Mesenchymal stem cell (in vitro differentiated cells and primary cell): ENCODE measurements around the gene RHOD.

Experiments
- DNase-seq: peaks from one replicate; pipeline ENCODE4 v3.0.0-alpha.2; 2013
- H2AFZ ChIP-seq: one replicate; pipeline ENCODE4 v1.6.1; 2013; ENCODE audit warnings: low read depth, mild to moderate bottlenecking, control low read depth, inconsistent platforms, low read length, moderate library complexity
- H2AK5ac ChIP-seq: 2 replicates; pipeline ENCODE4 v1.6.1; 2013; ENCODE audit warnings: low read length, moderate library complexity, mild to moderate bottlenecking, inconsistent platforms; ENCODE audit not compliant: severe bottlenecking
- H2BK120ac ChIP-seq: one replicate; pipeline ENCODE4 v1.6.1; 2013; ENCODE audit warnings: low read depth, mild to moderate bottlenecking, inconsistent platforms, low read length, moderate library complexity
- H2BK12ac ChIP-seq, 2 experiments: one replicate each; pipeline ENCODE4 v1.6.1; 2013; ENCODE audit warnings: inconsistent platforms in 2 of 2, low read length in 2 of 2, mild to moderate bottlenecking in 2 of 2, moderate library complexity in 2 of 2, control low read depth in 1 of 2
- H2BK15ac ChIP-seq: one replicate; pipeline ENCODE4 v1.6.1; 2013; ENCODE audit warnings: mild to moderate bottlenecking, low read depth, inconsistent platforms; ENCODE audit not compliant: poor library complexity, severe bottlenecking
- H2BK5ac ChIP-seq: 2 replicates; pipeline ENCODE4 v1.6.1; 2013; ENCODE audit warnings: low read depth, mild to moderate bottlenecking, low read length, control low read depth, inconsistent platforms; ENCODE audit not compliant: poor library complexity, severe bottlenecking
- H3K14ac ChIP-seq, 2 experiments: one replicate each; pipeline ENCODE4 v1.6.1; 2013; ENCODE audit warnings: inconsistent platforms in 2 of 2, low read length in 2 of 2, control low read depth in 1 of 2, mild to moderate bottlenecking in 1 of 2, moderate library complexity in 1 of 2
- H3K18ac ChIP-seq, 2 experiments: one replicate each; pipeline ENCODE4 v1.6.1; 2013; ENCODE audit warnings: inconsistent platforms in 2 of 2, low read length in 2 of 2, control low read depth in 1 of 2, low read depth in 1 of 2, mild to moderate bottlenecking in 1 of 2
- H3K23ac ChIP-seq, 2 experiments: one replicate each; pipeline ENCODE4 v1.6.1; 2013; ENCODE audit warnings: inconsistent platforms in 2 of 2, low read length in 2 of 2, mild to moderate bottlenecking in 2 of 2, moderate library complexity in 2 of 2, control low read depth in 1 of 2
- H3K27ac ChIP-seq: 2 replicates; pipeline ENCODE4 v1.5.1; 2013; ENCODE audit warnings: mild to moderate bottlenecking, moderate library complexity, low read length, control low read depth, inconsistent platforms; ENCODE audit not compliant: poor library complexity, severe bottlenecking
- H3K27me3 ChIP-seq, 2 experiments: 2 replicates each; pipeline versions ENCODE4 v1.6.1 to v1.7.0; 2013; ENCODE audit warnings: low read length in 2 of 2, mild to moderate bottlenecking in 2 of 2, moderate library complexity in 2 of 2, control low read depth in 1 of 2, inconsistent platforms in 1 of 2; ENCODE audit not compliant: control insufficient read depth in 1 of 2, insufficient read depth in 1 of 2
- H3K36me3 ChIP-seq, 2 experiments: 2 replicates each; pipeline versions ENCODE4 v1.6.1 to v1.7.0; 2013; ENCODE audit warnings: low read length in 2 of 2, control low read depth in 1 of 2, inconsistent platforms in 1 of 2, low read depth in 1 of 2, mild to moderate bottlenecking in 1 of 2; ENCODE audit not compliant: insufficient read depth in 2 of 2, control insufficient read depth in 1 of 2
- H3K4ac ChIP-seq, 2 experiments: one replicate each; pipeline ENCODE4 v1.6.1; 2013; ENCODE audit warnings: inconsistent platforms in 2 of 2, low read length in 2 of 2, mild to moderate bottlenecking in 2 of 2, moderate library complexity in 2 of 2, control low read depth in 1 of 2, low read depth in 1 of 2
- H3K4me1 ChIP-seq: 2 replicates; pipeline ENCODE4 v1.6.1; 2013; ENCODE audit warnings: low read depth, low read length, control low read depth; ENCODE audit not compliant: control insufficient read depth, insufficient read depth
- H3K4me2 ChIP-seq: 2 replicates; pipeline ENCODE4 v1.6.1; 2013; ENCODE audit warnings: low read length, mild to moderate bottlenecking, inconsistent platforms; ENCODE audit not compliant: poor library complexity, severe bottlenecking
- H3K4me3 ChIP-seq, 2 experiments: 2 replicates each; pipeline versions ENCODE4 v1.5.1 to v1.7.0; 2013; ENCODE audit warnings: low read length in 2 of 2, mild to moderate bottlenecking in 2 of 2, control low read depth in 1 of 2, low read depth in 1 of 2; ENCODE audit not compliant: insufficient read depth in 1 of 2
- H3K79me1 ChIP-seq: replicated peaks from 2 replicates; pipeline ENCODE4 v1.6.1; 2013; ENCODE audit warnings: mild to moderate bottlenecking, control low read depth, low read length, inconsistent platforms; ENCODE audit not compliant: poor library complexity, severe bottlenecking
- H3K9ac ChIP-seq: 2 replicates; pipeline ENCODE4 v1.7.0; 2013; ENCODE audit warnings: mild to moderate bottlenecking, low read length, moderate library complexity
- H3K9me3 ChIP-seq: 2 replicates; pipeline ENCODE4 v1.7.0; 2013; ENCODE audit warnings: mild to moderate bottlenecking, low read length; ENCODE audit not compliant: control insufficient read depth
- H4K8ac ChIP-seq: one replicate; pipeline ENCODE4 v1.6.1; 2013; ENCODE audit warnings: inconsistent platforms, mild to moderate bottlenecking, low read length, moderate library complexity
- H4K91ac ChIP-seq: one replicate; pipeline ENCODE4 v1.6.1; 2013; ENCODE audit warnings: mild to moderate bottlenecking, low read length, inconsistent platforms
- WGBS: methylation state at CpG from one replicate; pipeline ENCODE4 v1.1.7; 2013; ENCODE audit warnings: mixed read lengths; 5-methylcytosine and 5-hydroxymethylcytosine counted together

The RHOD gene

DNA sequence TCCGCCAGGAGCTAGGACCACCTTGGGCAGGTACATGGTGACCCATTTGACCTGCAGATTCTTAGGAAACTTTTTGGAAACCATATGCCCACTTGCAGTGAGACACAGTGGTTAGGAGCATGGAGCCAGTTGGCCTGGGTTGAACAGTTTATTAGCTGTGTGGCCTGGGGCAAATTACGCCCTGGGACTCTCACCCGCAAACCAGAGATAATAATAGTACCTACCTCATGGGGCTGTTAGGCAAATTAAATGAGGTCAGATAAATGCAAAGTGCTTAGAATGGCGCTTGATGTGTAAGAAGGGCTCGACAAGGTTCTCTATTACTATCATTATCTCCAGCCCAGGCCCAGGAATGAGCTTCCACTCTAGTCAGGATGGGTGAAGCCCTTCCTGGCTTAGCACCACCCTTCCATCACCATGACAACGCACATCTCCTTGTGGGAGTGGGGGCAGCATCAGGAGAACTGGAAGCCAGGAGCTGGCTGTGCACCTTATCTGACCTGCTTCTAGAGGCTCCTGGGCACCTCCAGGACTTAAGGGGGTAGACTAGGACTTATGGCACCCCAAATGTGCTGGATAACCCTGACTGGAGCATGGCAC, 28.6 kb upstream of the RHOD start:
- Histone ChIP-seq H3K23ac (no peak overlapping the region), H3K79me1 (no peaks in the 10 kb centered on the region), H3K4me2 (no peak overlapping the region), H3K9me3 (no peaks in the 10 kb centered on the region), H3K18ac (no peak overlapping the region), H3K27ac (no peak overlapping the region), H3K4me3 (no peak overlapping the region), H2BK15ac (no peak overlapping the region), H3K4ac (no peak overlapping the region), H2BK5ac (no peak overlapping the region), H3K9ac (no peak overlapping the region), H4K91ac (no peak overlapping the region), H4K8ac (no peak overlapping the region), H2BK12ac (no peak overlapping the region), H3K27me3 (peaks cover 0 to 27% of the 10 kb centered on the region in 2 experiments), H3K14ac (no peak overlapping the region), H3K36me3 (peaks cover 0 to 2% of the 10 kb centered on the region in 2 experiments), H2AK5ac (peak overlapping the region; percentile 9), H2AFZ (no peak overlapping the region), H3K4me1 (peaks cover 36% of the 10 kb centered on the region), H2BK120ac (no peak overlapping the region)
- no peak for DNase-seq
- 100% methylated on average over 3 of the region's 6 CpGs for WGBS

DNA sequence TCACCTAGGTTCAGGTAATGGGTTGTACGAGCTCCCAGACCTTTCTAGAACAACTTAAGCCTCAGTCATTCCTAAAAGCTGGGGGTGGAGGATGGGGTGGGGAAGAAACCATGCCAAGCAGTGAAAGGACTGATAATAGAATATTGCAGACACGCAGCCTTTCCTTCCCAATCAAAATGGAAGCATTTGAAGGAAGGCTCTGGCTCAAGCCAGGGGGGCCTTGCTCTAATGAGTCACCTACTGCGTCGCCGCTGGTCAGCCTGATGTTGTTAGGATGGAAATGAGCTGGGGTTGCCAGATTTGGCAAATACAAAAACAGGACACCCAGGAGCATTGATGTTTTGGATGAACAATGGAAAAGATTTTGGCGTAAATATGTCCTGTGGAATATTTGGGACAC, 27.5 kb upstream of the RHOD start:
- H3K27ac ChIP-seq, result no peak overlapping the region
- no peak for DNase-seq
- H4K91ac ChIP-seq, result no peak overlapping the region
- WGBS, result 83% methylated on average over 5 of the region's 6 CpGs
- H3K4me1 ChIP-seq, result peaks cover 32% of the 10 kb centered on the region
- no peak overlapping the region for H2BK120ac ChIP-seq
- H3K4ac ChIP-seq, result no peak overlapping the region
- H3K23ac ChIP-seq, result no peak overlapping the region
- H3K4me3 ChIP-seq, result no peak overlapping the region
- no peak overlapping the region for H2AK5ac ChIP-seq
- H3K9me3 ChIP-seq, result no peaks in the 10 kb centered on the region
- no peak overlapping the region for H3K14ac ChIP-seq
- H2BK12ac ChIP-seq, result no peak overlapping the region
- H3K4me2 ChIP-seq, result no peak overlapping the region
- no peak overlapping the region for H2BK15ac ChIP-seq
- peaks cover 0 to 2% of the 10 kb centered on the region in 2 experiments for H3K36me3 ChIP-seq
- peaks cover 0 to 20% of the 10 kb centered on the region in 2 experiments for H3K27me3 ChIP-seq
- H3K18ac ChIP-seq, result no peak overlapping the region
- H2BK5ac ChIP-seq, result no peak overlapping the region
- no peak overlapping the region for H3K9ac ChIP-seq
- H3K79me1 ChIP-seq, result no peaks in the 10 kb centered on the region
- no peak overlapping the region for H2AFZ ChIP-seq
- H4K8ac ChIP-seq, result no peak overlapping the region

DNA sequence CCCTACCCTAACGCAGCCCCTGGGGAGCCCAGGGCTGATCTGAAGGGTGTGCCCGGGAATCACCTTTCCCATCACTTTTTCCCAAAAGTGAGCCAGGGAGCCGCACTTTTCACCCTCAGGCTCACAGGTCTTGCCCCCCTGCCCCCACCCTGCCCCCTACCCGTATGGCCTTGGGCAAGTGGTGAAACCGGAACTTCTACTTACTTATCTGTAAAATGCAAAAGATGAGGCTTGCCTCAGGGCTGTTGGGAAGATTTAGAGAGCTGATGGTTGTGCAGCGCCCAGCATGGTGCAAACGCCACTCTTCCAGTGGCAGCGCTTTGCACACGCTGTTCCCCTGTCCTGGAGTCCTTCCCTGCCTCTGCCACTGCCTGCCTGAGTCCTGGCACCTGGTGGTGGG, 25.7 kb upstream of the RHOD start:
- no peak overlapping the region for H2BK15ac ChIP-seq
- H4K8ac ChIP-seq, result no peak overlapping the region
- no peak overlapping the region for H3K4me2 ChIP-seq
- DNase-seq, result no peak
- H3K14ac ChIP-seq, result no peak overlapping the region
- H3K27ac ChIP-seq, result no peak overlapping the region
- no peaks in the 10 kb centered on the region for H3K9me3 ChIP-seq
- H3K4ac ChIP-seq, result no peak overlapping the region
- WGBS, result 80% methylated on average over 6 of the region's 9 CpGs
- no peak overlapping the region for H2BK5ac ChIP-seq
- H3K79me1 ChIP-seq, result no peaks in the 10 kb centered on the region
- peaks cover 0 to 4% of the 10 kb centered on the region in 2 experiments for H3K27me3 ChIP-seq
- peak overlapping the region in 1 of 2 experiments; percentile 18 for H3K18ac ChIP-seq
- peaks cover 26% of the 10 kb centered on the region for H3K4me1 ChIP-seq
- no peak overlapping the region for H2AFZ ChIP-seq
- H4K91ac ChIP-seq, result no peak overlapping the region
- no peak overlapping the region for H2BK120ac ChIP-seq
- peak overlapping the region; percentile 78 for H2AK5ac ChIP-seq
- H3K9ac ChIP-seq, result no peak overlapping the region
- peak overlapping the region in 1 of 2 experiments; percentile 46 for H3K23ac ChIP-seq
- H3K36me3 ChIP-seq, result peaks cover 0 to 2% of the 10 kb centered on the region in 2 experiments
- peak overlapping the region in 1 of 2 experiments; percentile 15 for H2BK12ac ChIP-seq
- H3K4me3 ChIP-seq, result no peak overlapping the region

DNA sequence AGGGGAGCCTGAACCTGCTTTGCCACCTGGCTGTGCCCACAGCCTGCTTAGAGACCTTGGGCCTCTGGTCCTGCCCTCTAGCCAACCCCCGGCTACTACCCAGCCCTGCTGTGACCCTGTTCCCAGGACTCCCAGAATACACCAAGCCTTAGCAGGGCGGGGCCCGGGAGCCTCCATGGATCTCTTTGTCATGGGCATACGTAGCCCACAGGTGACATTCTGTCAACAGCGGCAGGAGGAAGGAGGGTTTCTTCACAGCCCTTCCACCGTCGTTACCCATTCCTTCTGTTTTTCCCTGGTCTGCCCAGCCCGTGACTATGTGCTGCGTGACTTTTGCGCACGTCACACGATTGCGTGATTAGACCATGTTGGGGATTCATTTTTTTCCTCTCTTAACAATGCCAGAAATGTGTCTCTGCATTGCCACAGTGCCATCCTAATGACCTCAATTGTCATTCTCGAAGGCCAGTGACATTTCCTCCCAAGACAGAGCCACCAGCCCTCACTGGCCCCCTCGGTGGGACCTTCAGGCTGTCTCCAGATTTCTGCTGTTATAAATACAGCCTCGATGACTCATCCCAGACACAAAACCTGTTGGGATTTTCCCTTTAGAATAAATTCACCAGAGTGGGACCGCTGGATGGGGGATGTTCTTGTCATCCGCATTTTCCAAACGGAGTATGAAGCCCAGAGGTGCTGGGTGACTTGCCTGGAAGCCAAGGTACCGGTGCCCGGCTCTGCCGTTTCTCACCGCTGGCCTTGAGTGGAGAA, 24.7 kb upstream of the RHOD start:
- H3K4me2 ChIP-seq, result no peak overlapping the region
- no peak overlapping the region for H3K9ac ChIP-seq
- H3K9me3 ChIP-seq, result no peaks in the 10 kb centered on the region
- no peak overlapping the region for H2AFZ ChIP-seq
- peak overlapping the region; percentile 19 for H4K8ac ChIP-seq
- H3K4me3 ChIP-seq, result no peak overlapping the region
- H3K27ac ChIP-seq, result peak overlapping the region; percentile 54
- H2BK120ac ChIP-seq, result peak overlapping the region; percentile 9
- peak overlapping the region in 1 of 2 experiments; percentile 62 for H3K14ac ChIP-seq
- H3K23ac ChIP-seq, result no peak overlapping the region
- 63% methylated on average over 23 of the region's 23 CpGs for WGBS
- no peak overlapping the region for H2BK5ac ChIP-seq
- no peak overlapping the region for H2BK15ac ChIP-seq
- H2BK12ac ChIP-seq, result peak overlapping the region in 1 of 2 experiments; percentile 95
- peak overlapping the region in 1 of 2 experiments; percentile 67 for H3K18ac ChIP-seq
- H3K4me1 ChIP-seq, result peaks cover 26% of the 10 kb centered on the region
- H3K27me3 ChIP-seq, result peaks cover 0 to under 1% of the 10 kb centered on the region in 2 experiments
- no peak overlapping the region for H4K91ac ChIP-seq
- DNase-seq, result peak; percentile 89
- H3K4ac ChIP-seq, result no peak overlapping the region
- no peaks in the 10 kb centered on the region for H3K79me1 ChIP-seq
- H3K36me3 ChIP-seq, result peaks cover 0 to 2% of the 10 kb centered on the region in 2 experiments
- peak overlapping the region; percentile 80 for H2AK5ac ChIP-seq
